ENCODE results near the gene SPARCL1.
"Not testable (repeated sequence)": the region's sequence is repeated elsewhere in the genome, so short reads cannot be mapped to it uniquely, and the experiment has no call there.

Gene SPARCL1

GRCh38 chr4:87499403-87500091 lies 29.6 kb downstream of the SPARCL1 start:
- DNase-seq: no peak

GRCh38 chr4:87498446-87498900 lies 30.7 kb downstream of the SPARCL1 start:
- DNase-seq: peak; percentile 45

GRCh38 chr4:87497578-87497977 lies 31.6 kb downstream of the SPARCL1 start:
- DNase-seq: no peak

GRCh38 chr4:87497159-87497558 lies 32.0 kb downstream of the SPARCL1 start:
- no peak for DNase-seq

GRCh38 chr4:87493115-87493514 lies 36.1 kb downstream of the SPARCL1 start:
- DNase-seq: no peak

- DNase-seq: not testable (repeated sequence)
These were observed 37.3 kb downstream of the SPARCL1 start for GRCh38 chr4:87491851-87492250.

GRCh38 chr4:87491436-87491835 lies 37.7 kb downstream of the SPARCL1 start:
- no peak for DNase-seq

- DNase-seq: no peak
These were observed 38.4 kb downstream of the SPARCL1 start for GRCh38 chr4:87490664-87491369.

GRCh38 chr4:87489678-87490077 lies 39.5 kb downstream of the SPARCL1 start:
- no peak for DNase-seq

- not testable (repeated sequence) for DNase-seq
These were observed 40.5 kb downstream of the SPARCL1 start for GRCh38 chr4:87488666-87489065.

- DNase-seq: not testable (repeated sequence)
These were observed 45.9 kb downstream of the SPARCL1 start for GRCh38 chr4:87483247-87483646.

- DNase-seq: no peak
These were observed 47.8 kb downstream of the SPARCL1 start for GRCh38 chr4:87481377-87481776.

- no peak for DNase-seq
These were observed 50.4 kb downstream of the SPARCL1 start for GRCh38 chr4:87478732-87479250.

GRCh38 chr4:87476934-87477333 lies 52.2 kb downstream of the SPARCL1 start:
- DNase-seq: no peak

GRCh38 chr4:87469390-87469789 lies 59.8 kb downstream of the SPARCL1 start:
- DNase-seq: no peak

GRCh38 chr4:87465739-87466366 lies 63.3 kb downstream of the SPARCL1 start:
- DNase-seq: peak; percentile 15

- no peak for DNase-seq
These were observed 67.1 kb downstream of the SPARCL1 start for GRCh38 chr4:87462102-87462501.

- DNase-seq: peak; percentile 47
These were observed 67.9 kb downstream of the SPARCL1 start for GRCh38 chr4:87461281-87461700.

- no peak for DNase-seq
These were observed 70.3 kb downstream of the SPARCL1 start for GRCh38 chr4:87458913-87459312.

GRCh38 chr4:87451537-87451936 lies 77.6 kb downstream of the SPARCL1 start:
- DNase-seq: no peak

GRCh38 chr4:87446375-87446774 lies 82.8 kb downstream of the SPARCL1 start:
- not testable (repeated sequence) for DNase-seq

- no peak for DNase-seq
These were observed 83.2 kb downstream of the SPARCL1 start for GRCh38 chr4:87445964-87446363.

- no peak for DNase-seq
These were observed 84.4 kb downstream of the SPARCL1 start for GRCh38 chr4:87444741-87445140.

- DNase-seq: no peak
These were observed 86.3 kb downstream of the SPARCL1 start for GRCh38 chr4:87442889-87443288.
